SK-N-SH (cell line): Measurements from ENCODE around the gene C9orf85.

ENCODE experiments used
- EP300 ChIP-seq, 2 experiments: IDR thresholded peaks; 2 replicates each; pipeline versions ENCODE4 v1.4.0 to v1.6.1; 2012; ENCODE audit warnings: borderline replicate concordance in 1 of 2, low read depth in 1 of 2, low read length in 1 of 2
- EZH2phosphoT487 ChIP-seq: fragments of 200-600 bp; sonication (generic); IDR thresholded peaks from 2 replicates; pipeline ENCODE4 v1.6.1; 2017; ENCODE audit warnings: low read depth, mixed run types, mild to moderate bottlenecking, antibody characterized with exemption, moderate library complexity, borderline replicate concordance
- FOSL2 ChIP-seq: IDR thresholded peaks from 2 replicates; pipeline ENCODE4 v1.4.0; 2012; ENCODE audit warnings: low read depth, mild to moderate bottlenecking, moderate library complexity, borderline replicate concordance
- JUND ChIP-seq: IDR thresholded peaks from 2 replicates; pipeline ENCODE4 v1.4.0; 2012
- POLR2AphosphoS5 ChIP-seq: IDR thresholded peaks from 2 replicates; pipeline ENCODE4 v1.6.1; 2012; ENCODE audit warnings: low read depth, low read length
- RFX5 ChIP-seq: IDR thresholded peaks from 2 replicates; pipeline ENCODE4 v1.6.1; 2012; ENCODE audit warnings: mild to moderate bottlenecking, improper control_type of control experiment, low read length
- TF ChIP-seq, protein P1 (sequence below): IDR thresholded peaks from 2 replicates; pipeline ENCODE4; 2012
- TF ChIP-seq, protein P2 (sequence below): fragments of 200-600 bp; sonication (generic); IDR thresholded peaks from 2 replicates; pipeline ENCODE4 v1.6.1; 2017; ENCODE audit warnings: antibody characterized with exemption, mild to moderate bottlenecking, moderate library complexity
- TF ChIP-seq, protein P3 (sequence below): IDR thresholded peaks from 2 replicates; pipeline ENCODE4 v1.4.0; 2012; ENCODE audit warnings: low read depth

DNA sequence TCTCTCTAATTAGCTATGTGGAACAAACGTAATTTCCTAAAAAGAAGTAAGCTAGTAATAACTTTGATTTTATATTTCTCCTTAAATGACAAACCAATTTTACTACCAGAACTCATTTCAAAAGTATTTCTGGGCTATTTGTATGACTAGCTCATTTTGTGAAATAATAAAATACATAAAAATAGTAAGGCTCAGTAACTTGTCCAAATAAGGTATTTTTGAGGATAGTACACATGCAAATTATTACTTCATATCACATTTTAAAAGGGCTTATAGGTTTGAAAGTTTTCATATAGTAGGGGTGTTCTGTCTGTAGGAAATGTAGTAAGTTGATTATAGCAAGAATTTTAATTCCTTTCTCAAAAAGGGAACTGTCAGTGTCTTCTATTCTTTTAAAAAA is 26.5 kb downstream of the C9orf85 start:
- TF ChIP-seq JUND (no peak), EZH2phosphoT487 (no peak), FOSL2 (no peak), EP300 (IDR thresholded peaks at IDR 0.05; ENCODE audit: borderline replicate concordance in 1 of 2, low read depth in 1 of 2, low read length in 1 of 2) (no peak), RFX5 (no peak), POLR2AphosphoS5 (no peak)
- TF ChIP-seq, protein P1, sequence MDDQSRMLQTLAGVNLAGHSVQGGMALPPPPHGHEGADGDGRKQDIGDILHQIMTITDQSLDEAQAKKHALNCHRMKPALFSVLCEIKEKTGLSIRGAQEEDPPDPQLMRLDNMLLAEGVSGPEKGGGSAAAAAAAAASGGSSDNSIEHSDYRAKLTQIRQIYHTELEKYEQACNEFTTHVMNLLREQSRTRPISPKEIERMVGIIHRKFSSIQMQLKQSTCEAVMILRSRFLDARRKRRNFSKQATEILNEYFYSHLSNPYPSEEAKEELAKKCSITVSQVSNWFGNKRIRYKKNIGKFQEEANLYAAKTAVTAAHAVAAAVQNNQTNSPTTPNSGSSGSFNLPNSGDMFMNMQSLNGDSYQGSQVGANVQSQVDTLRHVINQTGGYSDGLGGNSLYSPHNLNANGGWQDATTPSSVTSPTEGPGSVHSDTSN = no peak
- TF ChIP-seq, protein P2, sequence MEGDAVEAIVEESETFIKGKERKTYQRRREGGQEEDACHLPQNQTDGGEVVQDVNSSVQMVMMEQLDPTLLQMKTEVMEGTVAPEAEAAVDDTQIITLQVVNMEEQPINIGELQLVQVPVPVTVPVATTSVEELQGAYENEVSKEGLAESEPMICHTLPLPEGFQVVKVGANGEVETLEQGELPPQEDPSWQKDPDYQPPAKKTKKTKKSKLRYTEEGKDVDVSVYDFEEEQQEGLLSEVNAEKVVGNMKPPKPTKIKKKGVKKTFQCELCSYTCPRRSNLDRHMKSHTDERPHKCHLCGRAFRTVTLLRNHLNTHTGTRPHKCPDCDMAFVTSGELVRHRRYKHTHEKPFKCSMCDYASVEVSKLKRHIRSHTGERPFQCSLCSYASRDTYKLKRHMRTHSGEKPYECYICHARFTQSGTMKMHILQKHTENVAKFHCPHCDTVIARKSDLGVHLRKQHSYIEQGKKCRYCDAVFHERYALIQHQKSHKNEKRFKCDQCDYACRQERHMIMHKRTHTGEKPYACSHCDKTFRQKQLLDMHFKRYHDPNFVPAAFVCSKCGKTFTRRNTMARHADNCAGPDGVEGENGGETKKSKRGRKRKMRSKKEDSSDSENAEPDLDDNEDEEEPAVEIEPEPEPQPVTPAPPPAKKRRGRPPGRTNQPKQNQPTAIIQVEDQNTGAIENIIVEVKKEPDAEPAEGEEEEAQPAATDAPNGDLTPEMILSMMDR = no peak
- TF ChIP-seq, protein P3, sequence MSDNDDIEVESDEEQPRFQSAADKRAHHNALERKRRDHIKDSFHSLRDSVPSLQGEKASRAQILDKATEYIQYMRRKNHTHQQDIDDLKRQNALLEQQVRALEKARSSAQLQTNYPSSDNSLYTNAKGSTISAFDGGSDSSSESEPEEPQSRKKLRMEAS = no peak
